B cell (primary cell): ENCODE measurements around the gene CALCA. TPM values are rescaled to one million over a fixed set of nuclear protein-coding genes. Genes with fewer than 3 reads are reported as not detected.

Experiments used
- ATAC-seq: fragments of 200-7000 bp; cut with Tn5 transposase; one replicate; pipeline ENCODE4 v1.10.0; 2021; ENCODE audit warnings: low read depth, mild to moderate bottlenecking, moderate number of reproducible peaks, moderate library complexity
- CTCF ChIA-PET: fragments of 350-600 bp; sonication (Branson Sonifier 250); formaldehyde crosslinking; loops from one replicate; lab custom pipeline; 2021; ENCODE audit warnings: antibody characterized with exemption, inconsistent platforms; lab: Charles Lee
- POLR2A ChIA-PET: fragments of 350-600 bp; sonication (Branson Sonifier 250); formaldehyde crosslinking; loops from one replicate; lab custom pipeline; 2021; ENCODE audit warnings: antibody characterized with exemption; lab: Charles Lee
- DNase-seq: peaks from one replicate; pipeline ENCODE4 v3.0.0; 2013
- H2AFZ ChIP-seq: 2 replicates; pipeline ENCODE4 v1.6.1; 2012; ENCODE audit warnings: mild to moderate bottlenecking, low read depth, low read length; ENCODE audit not compliant: insufficient read depth, poor library complexity, severe bottlenecking
- H3K27ac ChIP-seq, 2 donors: 1 replicate in 1 of 2; 2 replicates in 1 of 2; pipeline ENCODE4 v1.5.1; 2012 to 2013; ENCODE audit warnings: low read length in 2 of 2, mild to moderate bottlenecking in 2 of 2, moderate library complexity in 1 of 2
- H3K27me3 ChIP-seq, 4 experiments: fragments of 200-600 bp in 1 of 4; sonication (generic) in 1 of 4; replicated peaks in 1 of 4; 1 replicate in 2 of 4; 2 replicates in 2 of 4; pipeline versions ENCODE4 v1.6.1 to v1.7.0; 2013 to 2016; ENCODE audit warnings: low read length in 3 of 4, mild to moderate bottlenecking in 2 of 4, mixed read lengths in 1 of 4, moderate library complexity in 1 of 4; ENCODE audit not compliant: insufficient read depth in 4 of 4, control insufficient read depth in 3 of 4; ENCODE audit errors: control extremely low read depth in 1 of 4
- H3K36me3 ChIP-seq, 2 experiments: replicated peaks in 1 of 2; 1 replicate in 1 of 2; 2 replicates in 1 of 2; pipeline versions ENCODE4 v1.6.1 to v1.7.1; 2013; ENCODE audit warnings: low read length in 1 of 2; ENCODE audit not compliant: insufficient read depth in 2 of 2, control insufficient read depth in 1 of 2; ENCODE audit errors: control extremely low read depth in 1 of 2, extremely low read depth in 1 of 2
- H3K4me1 ChIP-seq, 2 donors: fragments of 200-600 bp in 1 of 2; sonication (generic) in 1 of 2; 1 replicate in 1 of 2; 2 replicates in 1 of 2; pipeline versions ENCODE4 v1.5.1 to v1.6.1; 2013 to 2017; ENCODE audit warnings: low read length in 2 of 2; ENCODE audit not compliant: control insufficient read depth in 2 of 2, insufficient read depth in 2 of 2
- H3K4me2 ChIP-seq: replicated peaks from 2 replicates; pipeline ENCODE3; 2012; ENCODE audit warnings: mild to moderate bottlenecking, low read depth, low read length; ENCODE audit not compliant: poor library complexity, severe bottlenecking
- H3K4me3 ChIP-seq, 5 experiments: fragments of 200-600 bp in 1 of 5; sonication (generic) in 1 of 5; 1 replicate in 3 of 5; 2 replicates in 2 of 5; pipeline versions ENCODE4 v1.5.1 to v1.7.0; 2011 to 2016; ENCODE audit warnings: low read length in 4 of 5, mild to moderate bottlenecking in 4 of 5, low read depth in 2 of 5, control low read depth in 1 of 5, moderate library complexity in 1 of 5; ENCODE audit not compliant: insufficient read depth in 1 of 5; ENCODE audit errors: control extremely low read depth in 1 of 5, extremely low read depth in 1 of 5
- H3K79me2 ChIP-seq: fragments of 200-600 bp; sonication (generic); one replicate; pipeline ENCODE4 v1.6.0; 2016; ENCODE audit warnings: low read length; ENCODE audit not compliant: control insufficient read depth, insufficient read depth
- H3K9ac ChIP-seq: fragments of 200-600 bp; sonication (generic); 2 replicates; pipeline ENCODE4 v1.6.1; 2017; ENCODE audit warnings: mild to moderate bottlenecking, low read length, moderate library complexity
- H3K9me3 ChIP-seq, 3 donors: one replicate each; pipeline versions ENCODE4 v1.6.1 to v1.7.1; 2013; ENCODE audit warnings: low read length in 2 of 3; ENCODE audit not compliant: control insufficient read depth in 2 of 3, insufficient read depth in 1 of 3; ENCODE audit errors: control extremely low read depth in 1 of 3
- H4K20me1 ChIP-seq: 2 replicates; pipeline ENCODE4 v1.6.0; 2012; ENCODE audit warnings: mild to moderate bottlenecking, low read length; ENCODE audit not compliant: insufficient read depth, control insufficient read depth, poor library complexity, severe bottlenecking
- H3K27ac Mint-ChIP-seq: one replicate; pipeline ENCODE4 v1.8.0; 2021; ENCODE audit warnings: mixed read lengths
- H3K27me3 Mint-ChIP-seq: one replicate; pipeline ENCODE4 v1.8.0; 2021; ENCODE audit warnings: mixed read lengths
- H3K4me1 Mint-ChIP-seq: one replicate; pipeline ENCODE4 v1.8.0; 2021; ENCODE audit warnings: mixed read lengths
- H3K4me3 Mint-ChIP-seq: one replicate; pipeline ENCODE4 v1.8.0; 2021; ENCODE audit warnings: mixed read lengths
- H3K9me3 Mint-ChIP-seq: one replicate; pipeline ENCODE4 v1.8.0; 2022; ENCODE audit warnings: mixed read lengths; ENCODE audit not compliant: insufficient read depth
- CTCF ChIP-seq: fragments of 200-600 bp; IDR thresholded peaks from one replicate; pipeline ENCODE4 v1.8.0; 2022; ENCODE audit warnings: antibody characterized with exemption, mild to moderate bottlenecking
- EZH2 ChIP-seq: IDR thresholded peaks from 2 replicates; pipeline ENCODE4 v1.6.1; 2012; ENCODE audit warnings: borderline replicate concordance, low read depth, mild to moderate bottlenecking, moderate library complexity, low read length; ENCODE audit not compliant: insufficient read depth, poor library complexity, severe bottlenecking
- WGBS: methylation state at CpG from one replicate; pipeline ENCODE4 v1.1.5; 2013; ENCODE audit warnings: missing lambda C conversion rate; ENCODE audit not compliant: insufficient coverage; 5-methylcytosine and 5-hydroxymethylcytosine counted together
- intact Hi-C: fragments of 100-400 bp; cut with micrococcal nuclease; formaldehyde crosslinking; loops from one replicate; pipeline ENCODE4 v1.10.0; 2022
- polyA plus RNA-seq: library from polyadenylated mRNA; depleted of rRNA; stranded (reverse); fragments of >200 nt; gene quantifications from 2 replicates; pipeline ENCODE4 v1.2.3, GENCODE V29; 2012
- total RNA-seq, 2 donors: library from RNA; stranded (reverse); fragments of 120-200 nt in 1 of 2; gene quantifications; 1 replicate in 1 of 2; 2 replicates in 1 of 2; pipeline versions ENCODE4 v1.2.3 to v1.2.4, GENCODE V29; 2013 to 2022

Gene CALCA
- total and polyA plus RNA-seq, 2 donors (not counting 1 experiment from before 2014, with no cell fraction given): not detected

GRCh38 chr11:14981507-14981906 is 9.4 kb upstream of the CALCA start:
- no peak overlapping the region for H3K4me3 ChIP-seq
- Mint-ChIP-seq H3K27ac (no peak overlapping the region), H3K4me3 (no peak overlapping the region), H3K4me1 (no peaks in the 10 kb centered on the region), H3K27me3 (peaks cover 55% of the 10 kb centered on the region), H3K9me3 (peaks cover 2% of the 10 kb centered on the region)
- no peaks in the 10 kb centered on the region for H3K36me3 ChIP-seq
- no peaks in the 10 kb centered on the region for H3K9me3 ChIP-seq
- POLR2A ChIA-PET: no interaction called here
- no peak overlapping the region for H3K4me2 ChIP-seq
- no peaks in the 10 kb centered on the region for H3K79me2 ChIP-seq
- WGBS: no CpG with 5 or more reads among the region's 1 CpG
- no peaks in the 10 kb centered on the region for H4K20me1 ChIP-seq
- no peak for ATAC-seq
- CTCF ChIA-PET: interaction anchor here (1.5 kb wide), 1 partner anchor 77 kb away, joined by 3 read pairs; no protein-coding TSS in a partner anchor
- intact Hi-C loops: no loop called here
- no peak overlapping the region for H3K9ac ChIP-seq
- no peaks in the 10 kb centered on the region for H3K4me1 ChIP-seq
- H3K27ac ChIP-seq: no peak overlapping the region
- peaks cover 0 to 15% (median 9%) of the 10 kb centered on the region in 4 experiments for H3K27me3 ChIP-seq
- H2AFZ ChIP-seq: no peak overlapping the region
- TF ChIP-seq CTCF: no peak
- TF ChIP-seq EZH2: no peak
- no peak for DNase-seq

- Histone ChIP-seq H3K36me3 (no peaks in the 10 kb centered on the region), H3K4me2 (no peak overlapping the region), H3K4me1 (no peaks in the 10 kb centered on the region), H4K20me1 (no peaks in the 10 kb centered on the region), H3K27ac (no peak overlapping the region), H2AFZ (no peak overlapping the region), H3K4me3 (no peak overlapping the region), H3K27me3 (peaks cover 0 to 20% (median 15%) of the 10 kb centered on the region in 4 experiments), H3K9me3 (no peaks in the 10 kb centered on the region), H3K79me2 (no peaks in the 10 kb centered on the region), H3K9ac (no peak overlapping the region)
- CTCF ChIA-PET: interaction anchor here (1.5 kb wide), 1 partner anchor 76 kb away, joined by 3 read pairs; no protein-coding TSS in a partner anchor
- Mint-ChIP-seq H3K27me3 (peaks cover 62% of the 10 kb centered on the region), H3K4me3 (no peak overlapping the region), H3K4me1 (no peaks in the 10 kb centered on the region), H3K9me3 (peaks cover 2% of the 10 kb centered on the region), H3K27ac (no peak overlapping the region)
- DNase-seq (no peak), ATAC-seq (no peak)
- no peak for TF ChIP-seq CTCF
- TF ChIP-seq EZH2: no peak
- POLR2A ChIA-PET: no interaction called here
- intact Hi-C loops: no loop called here
- no CpG with 5 or more reads among the region's 3 CpGs for WGBS
These were observed 8.7 kb upstream of the CALCA start for GRCh38 chr11:14980854-14981253.
